BJ (cell line): ENCODE data around the gene EIF4G3. TPM values are rescaled to one million over a fixed set of nuclear protein-coding genes. Genes with fewer than 3 reads are reported as not detected.
"Not testable (repeated sequence)": the region's sequence is repeated elsewhere in the genome, so short reads cannot be mapped to it uniquely, and the experiment has no call there.

Experiments used
- CTCF ChIA-PET: fragments of 350-600 bp; formaldehyde crosslinking; extraction: SDS; loops from one replicate; lab custom pipeline; 2021; ENCODE audit warnings: antibody characterized with exemption, inconsistent platforms; lab: Yijun Ruan, JAX
- POLR2A ChIA-PET: fragments of 300-600 bp; sonication (Branson Sonifier 250); formaldehyde crosslinking; extraction: SDS; loops from one replicate; lab custom pipeline; 2021; ENCODE audit warnings: antibody characterized with exemption; lab: Charles Lee
- DNase-seq: peaks from one replicate; pipeline ENCODE4 v3.0.0-alpha.2; 2011; ENCODE audit warnings: low read depth
- H3K27me3 ChIP-seq: 2 replicates; pipeline ENCODE4 v1.6.0; 2011; ENCODE audit warnings: low read length; ENCODE audit not compliant: control insufficient read depth, insufficient read depth
- H3K36me3 ChIP-seq: 2 replicates; pipeline ENCODE4 v1.5.1; 2011; ENCODE audit warnings: low read length; ENCODE audit not compliant: control insufficient read depth, insufficient read depth
- H3K4me3 ChIP-seq: 2 replicates; pipeline ENCODE4 v1.5.1; 2011; ENCODE audit warnings: low read depth, mild to moderate bottlenecking, control low read depth, low read length
- CTCF ChIP-seq: IDR thresholded peaks from 2 replicates; pipeline ENCODE4 v1.5.1; 2011; ENCODE audit warnings: low read depth, mild to moderate bottlenecking, control low read depth, inconsistent platforms, low read length, moderate library complexity; ENCODE audit not compliant: insufficient read depth
- polyA plus RNA-seq: library from polyadenylated mRNA; depleted of rRNA; stranded (reverse); fragments of >200 nt; gene quantifications from 2 replicates; pipeline ENCODE4 v1.2.3, GENCODE V29; 2011

EIF4G3 gene
- polyA plus RNA-seq, 1 experiment, result 62.0 TPM

GRCh38 chr1:21024918-21025317 lies 151.8 kb downstream of the EIF4G3 start:
- POLR2A ChIA-PET, result no interaction called here
- CTCF ChIA-PET, result no interaction called here
- no peak overlapping the region for H3K4me3 ChIP-seq
- H3K27me3 ChIP-seq, result no peaks in the 10 kb centered on the region
- TF ChIP-seq CTCF, result no peak
- no peaks in the 10 kb centered on the region for H3K36me3 ChIP-seq
- no peak for DNase-seq

DNA sequence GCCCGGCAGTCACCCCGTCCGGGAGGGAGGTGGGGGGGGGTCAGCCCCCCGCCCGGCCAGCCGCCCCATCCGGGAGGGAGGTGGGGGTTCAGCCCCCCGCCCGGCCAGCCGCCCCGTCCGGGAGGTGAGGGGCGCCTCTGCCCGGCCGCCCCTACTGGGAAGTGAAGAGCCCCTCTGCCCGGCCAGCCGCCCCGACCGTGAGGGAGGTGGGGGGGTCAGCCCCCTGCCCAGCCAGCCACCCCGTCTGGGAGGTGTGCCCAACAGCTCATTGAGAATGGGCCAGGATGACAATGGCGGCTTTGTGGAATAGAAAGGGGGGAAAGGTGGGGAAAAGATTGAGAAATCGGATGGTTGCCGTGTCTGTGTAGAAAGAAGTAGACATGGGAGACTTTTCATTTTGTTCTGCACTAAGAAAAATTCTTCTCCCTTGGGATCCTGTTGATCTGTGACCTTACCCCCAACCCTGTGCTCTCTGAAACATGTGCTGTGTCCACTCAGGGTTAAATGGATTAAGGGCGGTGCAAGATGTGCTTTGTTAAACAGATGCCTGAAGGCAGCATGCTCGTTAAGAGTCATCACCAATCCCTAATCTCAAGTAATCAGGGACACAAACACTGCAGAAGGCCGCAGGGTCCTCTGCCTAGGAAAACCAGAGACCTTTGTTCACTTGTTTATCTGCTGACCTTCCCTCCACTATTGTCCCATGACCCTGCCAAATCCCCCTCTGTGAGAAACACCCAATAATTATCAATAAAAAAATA lies 152.4 kb downstream of the EIF4G3 start:
- H3K27me3 ChIP-seq, POLR2A ChIA-PET, H3K36me3 ChIP-seq, CTCF ChIA-PET, DNase-seq, H3K4me3 ChIP-seq: not testable (repeated sequence)

DNA sequence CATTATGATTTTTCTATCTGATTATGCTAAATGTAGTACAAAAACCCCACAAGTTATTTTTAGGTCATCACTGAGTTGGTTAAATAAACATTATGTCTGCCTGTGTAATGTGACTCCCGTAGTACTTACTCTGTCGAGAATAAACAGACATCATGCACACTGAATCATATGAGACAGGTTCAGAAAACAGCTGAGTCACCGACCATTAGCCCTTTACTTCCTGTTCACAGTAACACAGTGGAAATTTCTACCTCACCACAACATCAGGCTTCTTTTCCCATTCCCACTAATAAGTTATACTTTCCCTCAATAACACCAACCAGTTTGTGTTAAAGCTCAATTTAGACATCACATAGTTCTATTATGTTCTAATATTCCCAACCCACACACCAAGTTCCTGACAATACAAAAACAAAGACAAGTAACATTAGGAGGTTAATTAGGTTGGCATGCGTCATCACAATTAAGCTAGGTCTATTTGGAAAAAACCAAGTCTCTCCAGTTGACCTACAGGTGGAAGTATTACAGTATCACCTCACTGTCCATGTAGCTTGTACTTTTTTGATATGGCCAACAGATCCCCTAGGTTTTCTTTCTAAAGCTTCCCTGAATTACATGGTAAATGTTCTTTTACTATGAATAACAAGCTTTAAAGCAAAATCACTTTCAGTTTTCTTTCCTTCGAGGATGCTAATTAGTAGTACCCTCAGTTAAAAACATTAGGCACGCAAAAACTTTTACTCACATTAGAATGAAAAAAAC lies 154.2 kb downstream of the EIF4G3 start:
- Histone ChIP-seq H3K27me3 (no peaks in the 10 kb centered on the region), H3K36me3 (no peaks in the 10 kb centered on the region), H3K4me3 (no peak overlapping the region)
- ChIA-PET CTCF (interaction anchor here (0.6 to 1.0 kb wide), 3 partner anchors 21 to 106 kb away, joined by 3 read pairs; no protein-coding TSS in a partner anchor), POLR2A (interaction anchor here (0.5 to 0.7 kb wide), 2 partner anchors 23 to 59 kb away, joined by 3 to 11 read pairs; no protein-coding TSS in a partner anchor)
- peak; percentile 96 for DNase-seq
- no peak for TF ChIP-seq CTCF

DNA sequence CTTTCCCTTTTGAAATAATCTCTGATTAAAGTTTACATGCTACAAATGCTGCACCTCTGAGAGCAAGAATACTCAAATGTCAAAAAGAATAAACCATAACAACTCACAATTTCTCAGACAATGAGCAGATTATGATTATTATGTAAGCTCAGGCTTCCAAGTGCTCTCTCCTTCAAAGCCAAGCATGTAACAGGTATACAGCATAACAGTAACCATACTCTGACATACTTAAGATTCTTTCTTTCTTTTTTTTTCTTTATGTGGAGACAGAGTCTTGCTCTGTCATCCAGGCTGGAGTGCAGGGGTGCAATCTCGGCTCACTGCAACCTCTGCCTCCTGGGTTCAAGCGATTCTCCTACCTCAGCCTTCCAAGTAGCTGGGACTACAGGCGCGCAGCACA lies 155.4 kb downstream of the EIF4G3 start:
- no peak overlapping the region for H3K4me3 ChIP-seq
- H3K27me3 ChIP-seq, result no peaks in the 10 kb centered on the region
- DNase-seq, result no peak
- no peak for TF ChIP-seq CTCF
- ChIA-PET POLR2A (no interaction called here), CTCF (interaction anchor here (0.7 to 1.6 kb wide), 2 partner anchors 15 to 1723 kb away, joined by 3 to 7 read pairs; no protein-coding TSS in a partner anchor)
- H3K36me3 ChIP-seq, result no peaks in the 10 kb centered on the region

DNA sequence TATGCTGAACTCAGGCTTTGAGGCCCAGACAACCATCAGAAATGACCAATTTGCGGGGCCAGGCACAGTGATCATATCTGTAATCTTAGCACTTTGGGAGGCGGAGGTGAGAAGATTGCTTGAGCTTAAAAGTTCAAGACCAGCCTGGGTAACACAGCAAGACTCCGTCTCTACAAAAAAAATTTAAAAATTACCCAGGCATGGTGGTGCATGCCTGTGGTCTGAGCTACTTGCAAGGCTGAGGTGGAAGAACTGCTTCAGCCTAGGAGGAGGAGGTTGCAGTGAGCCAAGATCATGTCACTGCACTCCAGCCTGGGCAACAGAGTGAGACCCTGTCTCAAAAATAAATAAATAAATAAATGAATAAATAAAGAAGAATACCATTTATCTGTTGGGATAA lies 156.5 kb downstream of the EIF4G3 start:
- POLR2A ChIA-PET, result no interaction called here

More for the DNA sequence above, 156.5 kb downstream of the EIF4G3 start:
- H3K27me3 ChIP-seq, result no peaks in the 10 kb centered on the region
- no peak for TF ChIP-seq CTCF
- CTCF ChIA-PET, result interaction anchor here (1.6 kb wide), 1 partner anchor 13 kb away, joined by 3 read pairs; no protein-coding TSS in a partner anchor
- DNase-seq, result no peak
- no peaks in the 10 kb centered on the region for H3K36me3 ChIP-seq
- no peak overlapping the region for H3K4me3 ChIP-seq
